ENCODE measurements around the gene CXorf58.

GRCh38 chrX:23900220-23900797 lies 7.5 kb upstream of the CXorf58 start:
- TF ChIP-seq, protein P1, sequence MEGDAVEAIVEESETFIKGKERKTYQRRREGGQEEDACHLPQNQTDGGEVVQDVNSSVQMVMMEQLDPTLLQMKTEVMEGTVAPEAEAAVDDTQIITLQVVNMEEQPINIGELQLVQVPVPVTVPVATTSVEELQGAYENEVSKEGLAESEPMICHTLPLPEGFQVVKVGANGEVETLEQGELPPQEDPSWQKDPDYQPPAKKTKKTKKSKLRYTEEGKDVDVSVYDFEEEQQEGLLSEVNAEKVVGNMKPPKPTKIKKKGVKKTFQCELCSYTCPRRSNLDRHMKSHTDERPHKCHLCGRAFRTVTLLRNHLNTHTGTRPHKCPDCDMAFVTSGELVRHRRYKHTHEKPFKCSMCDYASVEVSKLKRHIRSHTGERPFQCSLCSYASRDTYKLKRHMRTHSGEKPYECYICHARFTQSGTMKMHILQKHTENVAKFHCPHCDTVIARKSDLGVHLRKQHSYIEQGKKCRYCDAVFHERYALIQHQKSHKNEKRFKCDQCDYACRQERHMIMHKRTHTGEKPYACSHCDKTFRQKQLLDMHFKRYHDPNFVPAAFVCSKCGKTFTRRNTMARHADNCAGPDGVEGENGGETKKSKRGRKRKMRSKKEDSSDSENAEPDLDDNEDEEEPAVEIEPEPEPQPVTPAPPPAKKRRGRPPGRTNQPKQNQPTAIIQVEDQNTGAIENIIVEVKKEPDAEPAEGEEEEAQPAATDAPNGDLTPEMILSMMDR (conservative IDR thresholded peaks at IDR 0.05; ENCODE audit: low read depth, low read length): no peak
- TF ChIP-seq EZH2 (IDR thresholded peaks at IDR 0.05; ENCODE audit: borderline replicate concordance, low read depth, low read length, poor library complexity, severe bottlenecking): no peak
